Nephron progenitor cell (in vitro differentiated cells): ENCODE results near the gene PDE6C.

ENCODE experiments used
- DNase-seq: peaks from one replicate; pipeline ENCODE4 v3.0.0; 2021
- H3K27ac Mint-ChIP-seq: 2 replicates; pipeline ENCODE4 v1.8.0; 2021; ENCODE audit warnings: mild to moderate bottlenecking, moderate library complexity, mixed read lengths
- H3K27me3 Mint-ChIP-seq: 2 replicates; pipeline ENCODE4 v1.8.0; 2021; ENCODE audit warnings: mild to moderate bottlenecking, low read depth, mixed read lengths; ENCODE audit not compliant: poor library complexity
- H3K36me3 Mint-ChIP-seq: 2 replicates; pipeline ENCODE4 v1.8.0; 2021; ENCODE audit warnings: low read depth, mixed read lengths
- H3K4me1 Mint-ChIP-seq: 2 replicates; pipeline ENCODE4 v1.8.0; 2021; ENCODE audit warnings: mixed read lengths
- H3K4me3 Mint-ChIP-seq: 2 replicates; pipeline ENCODE4 v1.8.0; 2021; ENCODE audit warnings: mild to moderate bottlenecking, moderate library complexity, mixed read lengths
- H3K9me3 Mint-ChIP-seq: 2 replicates; pipeline ENCODE4 v1.8.0; 2021; ENCODE audit warnings: mild to moderate bottlenecking, moderate library complexity, mixed read lengths
- CTCF ChIP-seq: fragments of 200-600 bp; sonication (generic); IDR thresholded peaks from 2 replicates; pipeline ENCODE4 v1.5.0; 2021; ENCODE audit warnings: antibody characterized with exemption

PDE6C gene

GRCh38 chr10:93654201-93654600, 41.9 kb downstream of the PDE6C start:
- no peak for DNase-seq
- peaks cover 5% of the 10 kb centered on the region for H3K27me3 Mint-ChIP-seq
- no peak for TF ChIP-seq CTCF
- no peak overlapping the region for H3K27ac Mint-ChIP-seq
- no peak overlapping the region for H3K4me3 Mint-ChIP-seq
- peaks cover under 1% of the 10 kb centered on the region for H3K36me3 Mint-ChIP-seq
- H3K9me3 Mint-ChIP-seq = no peaks in the 10 kb centered on the region
- H3K4me1 Mint-ChIP-seq = no peaks in the 10 kb centered on the region

- H3K4me1 Mint-ChIP-seq = no peaks in the 10 kb centered on the region
- DNase-seq = no peak
- peaks cover 2% of the 10 kb centered on the region for H3K27me3 Mint-ChIP-seq
- H3K27ac Mint-ChIP-seq = no peak overlapping the region
- no peaks in the 10 kb centered on the region for H3K9me3 Mint-ChIP-seq
- no peak for TF ChIP-seq CTCF
- H3K36me3 Mint-ChIP-seq = peaks cover 17% of the 10 kb centered on the region
- H3K4me3 Mint-ChIP-seq = no peak overlapping the region
Observed at GRCh38 chr10:93656155-93656554, 43.8 kb downstream of the PDE6C start.

- Mint-ChIP-seq H3K9me3 (no peaks in the 10 kb centered on the region), H3K27ac (no peak overlapping the region), H3K27me3 (no peaks in the 10 kb centered on the region), H3K4me1 (peaks cover 1% of the 10 kb centered on the region), H3K36me3 (peaks cover 17% of the 10 kb centered on the region), H3K4me3 (no peak overlapping the region)
- DNase-seq = no peak
- TF ChIP-seq CTCF = no peak
Observed at GRCh38 chr10:93657757-93658156, 45.4 kb downstream of the PDE6C start.

GRCh38 chr10:93666030-93666429, 53.7 kb downstream of the PDE6C start:
- Mint-ChIP-seq H3K36me3 (peaks cover 52% of the 10 kb centered on the region), H3K4me3 (no peak overlapping the region), H3K9me3 (no peaks in the 10 kb centered on the region), H3K4me1 (peaks cover 8% of the 10 kb centered on the region), H3K27me3 (no peaks in the 10 kb centered on the region), H3K27ac (no peak overlapping the region)
- TF ChIP-seq CTCF = no peak
- DNase-seq = no peak

- H3K9me3 Mint-ChIP-seq = no peaks in the 10 kb centered on the region
- H3K27me3 Mint-ChIP-seq = no peaks in the 10 kb centered on the region
- no peak for TF ChIP-seq CTCF
- H3K36me3 Mint-ChIP-seq = peaks cover 52% of the 10 kb centered on the region
- no peak for DNase-seq
- peaks cover 6% of the 10 kb centered on the region for H3K4me1 Mint-ChIP-seq
- no peak overlapping the region for H3K27ac Mint-ChIP-seq
- H3K4me3 Mint-ChIP-seq = no peak overlapping the region
Observed at GRCh38 chr10:93667795-93668194, 55.5 kb downstream of the PDE6C start.

GRCh38 chr10:93670372-93670771, 58.0 kb downstream of the PDE6C start:
- no peaks in the 10 kb centered on the region for H3K27me3 Mint-ChIP-seq
- H3K27ac Mint-ChIP-seq = no peak overlapping the region
- H3K36me3 Mint-ChIP-seq = peaks cover 51% of the 10 kb centered on the region
- H3K9me3 Mint-ChIP-seq = no peaks in the 10 kb centered on the region
- TF ChIP-seq CTCF = no peak
- H3K4me1 Mint-ChIP-seq = no peaks in the 10 kb centered on the region
- no peak overlapping the region for H3K4me3 Mint-ChIP-seq
- no peak for DNase-seq
